Suppressor macrophage treated with lipopolysaccharide for 1 hour (primary cell): ENCODE measurements around the gene CXCL14.

Source experiments
- DNase-seq, 3 donors: peaks; one replicate each; pipeline ENCODE4 v3.0.0-alpha.2; 2020 to 2022

Gene CXCL14, protein sequence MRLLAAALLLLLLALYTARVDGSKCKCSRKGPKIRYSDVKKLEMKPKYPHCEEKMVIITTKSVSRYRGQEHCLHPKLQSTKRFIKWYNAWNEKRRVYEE

DNA sequence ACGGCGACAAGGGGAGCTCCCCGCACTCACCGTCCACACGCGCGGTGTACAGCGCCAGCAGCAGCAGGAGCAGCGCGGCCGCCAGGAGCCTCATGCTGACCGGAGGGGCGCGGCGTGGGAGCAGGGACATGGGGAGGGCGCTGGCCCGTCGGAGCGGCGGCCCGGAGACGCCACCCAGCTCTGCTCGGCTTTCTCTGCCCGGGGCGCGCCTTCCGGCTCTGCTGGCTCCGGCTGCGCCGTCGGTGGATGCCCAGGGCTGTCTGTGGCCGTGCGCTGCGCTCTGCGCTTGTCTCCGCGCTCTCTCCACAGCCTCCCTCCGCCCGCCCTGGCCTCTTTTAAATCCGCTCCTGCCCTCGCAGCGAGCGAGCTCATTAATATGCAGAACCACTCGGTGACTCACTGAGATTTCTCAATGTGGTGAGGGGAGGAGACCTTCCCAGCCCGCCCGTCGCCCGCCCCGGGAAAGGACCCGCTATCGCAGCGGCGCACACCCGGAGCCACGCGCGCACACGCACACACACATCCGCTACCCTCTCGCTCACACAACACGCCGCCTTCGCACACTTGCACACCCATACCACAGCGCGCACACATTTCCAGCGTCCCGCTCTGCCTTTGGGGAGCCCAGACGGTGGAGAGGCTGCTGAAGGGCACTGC, at the start of gene CXCL14:
CXCL14 (minus strand) TSS at position 307 of the 657 bp plus-strand sequence; CDS start at position 94, 213 bp downstream.
- DNase-seq, result peak; percentile 82 to 85 (median 84)

DNA sequence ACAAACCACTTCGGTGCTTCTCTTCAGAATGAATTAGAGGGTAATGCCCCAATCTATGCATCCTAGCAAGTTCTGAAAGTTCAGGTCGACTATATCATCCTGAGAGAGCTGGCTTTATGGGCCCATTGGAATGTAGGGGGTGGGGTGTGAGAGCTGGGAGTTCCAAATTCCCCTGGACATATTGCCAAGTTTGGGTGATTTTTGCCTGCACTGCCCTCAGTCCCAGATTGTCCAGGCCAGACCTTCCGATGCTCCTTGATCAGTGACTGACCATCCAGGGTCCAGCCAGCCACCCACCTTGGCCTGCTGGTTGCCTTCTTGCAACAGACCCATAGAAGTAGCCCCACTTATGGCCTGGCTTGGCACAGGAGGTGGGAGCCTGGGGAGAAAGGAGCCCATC, 47.8 kb upstream of the CXCL14 start:
- DNase-seq, result no peak

DNA sequence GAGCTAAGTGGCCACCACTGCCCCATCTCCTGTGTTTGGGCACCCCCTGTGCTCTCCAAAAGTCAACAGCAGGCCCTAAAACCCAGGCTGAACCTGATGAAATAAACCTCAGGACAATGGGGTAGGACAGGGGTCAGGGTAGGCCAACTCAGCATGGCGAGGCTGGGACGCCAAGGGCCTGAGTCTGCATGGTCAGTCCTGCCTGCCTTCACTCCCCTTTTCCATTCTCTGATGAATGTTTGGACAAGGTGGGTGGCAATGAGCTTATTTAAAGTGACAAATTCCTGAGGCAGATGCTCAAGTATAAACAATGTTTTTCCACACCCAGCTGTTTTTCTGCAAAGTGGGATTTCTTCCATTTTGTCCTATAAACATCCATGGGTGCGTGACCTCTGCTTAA, 47.2 kb upstream of the CXCL14 start:
- DNase-seq, result no peak

DNA sequence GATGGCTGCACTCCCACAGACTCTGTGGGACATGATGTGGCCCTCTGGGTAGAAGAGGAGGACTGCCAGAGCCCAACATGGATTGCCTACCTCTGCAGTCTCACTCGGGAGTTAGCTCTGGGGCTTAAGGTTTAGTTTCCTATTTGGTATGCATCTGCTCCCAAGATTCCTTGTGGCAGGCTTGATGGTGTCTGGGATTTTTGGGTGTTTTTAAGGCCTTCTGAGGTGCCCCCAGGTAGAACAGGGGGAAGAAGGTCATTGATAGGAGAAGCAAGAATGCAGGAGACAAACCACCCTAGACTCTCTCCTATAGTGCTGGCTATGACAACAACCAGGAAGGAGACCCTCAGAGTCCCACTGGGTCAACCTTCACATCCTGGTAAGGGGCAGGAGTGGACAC, 46.7 kb upstream of the CXCL14 start:
- no peak for DNase-seq

DNA sequence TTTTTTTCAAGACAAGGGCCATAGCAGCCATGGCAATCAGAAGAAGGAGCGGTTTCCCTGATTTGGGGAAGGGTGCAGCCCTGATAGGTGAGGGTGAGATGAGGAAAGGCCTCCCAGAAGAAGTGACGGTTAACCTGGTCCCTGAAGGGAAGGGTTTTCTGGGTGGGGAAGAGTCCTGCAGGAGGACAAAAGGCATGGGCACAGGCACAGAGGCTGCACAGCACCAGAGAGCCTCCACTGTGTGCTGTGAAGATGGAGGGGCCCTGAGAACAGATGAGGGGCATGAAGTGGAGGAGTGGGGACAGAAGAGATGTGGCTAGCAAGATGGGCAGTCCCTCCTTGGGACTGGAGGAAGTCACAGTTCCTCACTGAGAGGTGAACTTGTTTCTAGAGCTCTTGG, 46.3 kb upstream of the CXCL14 start:
- no peak for DNase-seq

DNA sequence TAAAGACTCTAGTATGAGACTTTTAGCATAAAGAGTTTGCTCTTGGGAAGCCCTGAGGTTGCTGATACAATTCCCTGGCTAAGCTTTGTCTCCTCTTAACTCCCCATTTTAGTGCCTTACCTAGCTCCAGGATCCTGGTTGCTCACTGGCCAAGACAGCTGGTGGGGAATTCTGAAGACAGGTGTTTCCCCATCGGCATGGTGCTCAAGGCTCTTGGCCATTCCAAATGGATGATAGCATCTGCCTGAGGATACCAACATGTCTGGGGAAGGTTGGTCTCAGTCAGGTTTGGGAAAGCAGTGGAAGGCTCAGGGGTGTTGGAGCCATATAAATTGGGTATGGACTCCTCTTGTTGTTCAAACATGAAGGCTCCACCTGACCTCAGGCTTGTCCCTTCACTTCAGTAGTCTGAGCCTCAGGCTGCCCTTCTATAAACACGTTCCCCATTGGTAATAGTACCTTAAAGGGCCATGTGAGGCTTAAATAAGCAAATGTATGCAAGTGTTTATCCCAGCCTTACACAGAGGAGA, 44.5 kb upstream of the CXCL14 start:
- DNase-seq, result no peak

DNA sequence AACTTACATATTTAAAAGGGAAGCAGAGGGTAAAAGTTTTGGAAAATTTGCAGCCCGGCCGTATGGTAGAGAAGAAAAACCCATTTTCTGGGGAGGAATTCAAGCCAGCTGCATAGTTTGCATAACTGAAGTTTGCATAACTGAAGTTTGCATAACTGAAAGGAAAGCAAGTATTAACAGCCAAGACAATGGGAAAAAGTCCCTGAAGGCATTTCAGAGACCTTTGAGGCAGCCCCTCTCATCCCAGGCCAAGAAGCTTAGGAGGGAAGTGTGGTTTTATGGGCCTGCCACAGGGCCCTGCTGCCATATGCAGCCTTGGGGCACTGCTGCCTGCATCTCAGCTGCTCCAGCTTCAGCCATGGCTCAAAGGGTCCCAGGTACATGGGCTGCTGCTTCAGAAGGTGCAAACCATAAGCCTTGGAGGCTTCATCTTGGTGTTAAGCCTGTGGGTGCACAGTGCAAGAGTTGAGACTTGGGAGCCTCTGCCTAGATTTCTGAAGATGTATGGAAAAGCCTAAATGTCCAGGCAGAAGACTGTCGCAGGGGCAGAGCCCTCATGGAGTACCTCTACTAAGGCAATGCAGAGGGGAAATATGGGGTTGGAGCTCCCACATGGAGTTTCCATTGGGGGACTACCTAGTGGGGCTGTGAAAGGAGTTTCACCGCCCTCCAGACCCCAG, 36.9 kb upstream of the CXCL14 start:
- no peak for DNase-seq

DNA sequence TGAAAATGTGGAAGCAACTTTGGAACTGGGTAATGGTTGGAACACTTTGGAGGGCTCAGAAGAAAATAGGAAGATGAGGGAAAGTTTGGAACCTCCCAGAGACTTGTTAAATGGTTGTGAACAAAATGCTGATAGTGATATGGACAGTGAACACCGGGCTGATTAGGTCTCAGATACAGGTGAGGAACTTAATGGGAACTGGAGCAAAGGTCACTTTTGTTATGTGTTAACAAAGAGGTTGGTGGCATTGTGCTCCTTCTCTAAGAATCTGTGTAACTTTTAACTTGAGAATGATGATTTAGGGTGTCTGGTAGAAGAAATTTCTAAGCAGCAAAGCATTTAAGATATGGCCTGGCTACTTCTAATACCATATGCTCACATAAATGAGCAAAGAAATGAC, 36.4 kb upstream of the CXCL14 start:
- DNase-seq, result no peak

DNA sequence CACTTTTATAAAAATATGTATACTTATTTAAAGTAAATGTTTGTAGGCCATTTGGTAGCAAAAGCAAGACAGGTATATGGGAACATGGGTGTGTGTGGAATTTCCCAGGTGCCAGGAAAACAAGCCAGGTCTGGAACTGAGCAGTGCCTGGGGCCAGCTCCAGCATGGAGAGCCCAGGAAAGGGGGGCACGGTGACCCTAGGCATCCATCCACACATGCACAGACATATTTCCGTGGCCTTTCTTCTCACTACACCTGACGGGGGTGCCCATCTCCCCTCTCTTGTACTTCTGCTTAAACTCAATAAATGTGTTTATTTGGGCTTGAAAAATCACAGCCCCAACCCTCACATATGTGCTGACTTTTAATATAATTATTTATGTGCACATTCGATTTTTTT, 31.2 kb upstream of the CXCL14 start:
- DNase-seq, result no peak

DNA sequence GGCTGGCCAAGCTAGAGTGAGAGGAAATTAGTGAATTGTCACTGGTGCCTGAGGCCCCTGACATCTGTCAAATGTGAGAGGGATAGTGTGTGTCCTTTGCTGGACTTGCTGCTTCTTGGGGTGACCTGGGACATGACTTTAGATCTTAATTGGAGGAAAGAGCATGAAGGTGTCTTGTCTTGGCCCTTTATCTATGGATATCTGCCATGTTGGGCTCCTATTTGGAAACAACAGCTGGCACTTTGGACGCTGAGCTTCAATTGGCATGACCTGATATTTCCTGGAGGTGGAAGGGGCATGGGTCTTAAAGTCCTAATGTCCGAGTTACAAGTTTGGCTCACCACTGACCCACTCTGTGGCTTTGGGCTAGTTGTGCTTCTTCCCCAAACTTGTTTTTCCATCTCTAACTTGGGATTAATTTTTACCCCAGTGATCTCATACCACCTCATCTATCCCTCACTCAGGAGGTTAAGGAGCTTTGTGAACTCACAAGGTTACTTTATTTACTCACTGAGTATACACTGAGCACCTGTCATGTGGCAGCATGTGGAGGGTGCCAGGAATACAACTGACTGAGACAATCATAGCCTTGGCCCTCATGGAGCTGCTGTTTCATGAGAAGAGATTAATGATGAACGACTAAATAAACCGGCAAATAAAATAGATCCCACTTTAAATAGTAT, 30.1 kb upstream of the CXCL14 start:
- DNase-seq, result no peak

DNA sequence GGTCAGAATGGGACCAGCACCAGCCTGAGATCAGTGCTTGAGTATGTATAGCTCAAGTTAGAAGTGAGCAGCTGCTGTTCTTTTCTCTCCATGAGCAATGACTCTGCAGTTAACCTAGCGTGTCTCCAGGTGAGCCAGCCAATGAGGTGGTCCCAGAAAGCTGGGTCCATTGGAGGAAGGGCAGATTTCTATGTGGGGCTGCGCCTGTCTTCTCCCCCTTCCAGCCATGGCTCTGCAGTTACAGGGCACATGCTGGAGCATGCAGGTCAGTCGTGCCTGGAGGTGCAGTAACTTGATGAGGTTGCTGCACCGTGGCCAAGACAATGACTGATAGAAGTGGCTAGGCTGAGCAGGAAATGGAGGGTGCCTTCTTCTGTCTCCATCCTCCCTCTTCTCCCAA, 29.6 kb upstream of the CXCL14 start:
- no peak for DNase-seq

DNA sequence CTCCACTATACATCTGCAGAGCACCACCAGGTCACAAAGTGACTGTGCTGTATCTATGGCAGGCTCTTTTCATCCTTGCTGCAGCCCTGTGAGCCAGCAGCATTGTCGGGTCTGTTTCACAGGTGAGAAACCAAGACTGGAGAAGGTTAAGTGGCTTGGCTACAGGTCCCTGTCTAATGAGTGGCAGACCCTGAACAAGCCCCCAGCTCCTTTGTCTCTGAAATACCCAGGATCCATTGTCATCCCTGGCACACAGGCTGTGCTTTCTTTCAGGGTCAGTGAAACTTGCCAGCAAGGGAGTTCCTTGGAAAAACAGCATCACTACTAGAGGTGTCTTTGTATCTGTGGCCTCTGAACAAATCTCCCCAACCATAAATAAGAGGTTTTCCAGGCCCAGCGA, 27.6 kb upstream of the CXCL14 start:
- DNase-seq, result no peak

DNA sequence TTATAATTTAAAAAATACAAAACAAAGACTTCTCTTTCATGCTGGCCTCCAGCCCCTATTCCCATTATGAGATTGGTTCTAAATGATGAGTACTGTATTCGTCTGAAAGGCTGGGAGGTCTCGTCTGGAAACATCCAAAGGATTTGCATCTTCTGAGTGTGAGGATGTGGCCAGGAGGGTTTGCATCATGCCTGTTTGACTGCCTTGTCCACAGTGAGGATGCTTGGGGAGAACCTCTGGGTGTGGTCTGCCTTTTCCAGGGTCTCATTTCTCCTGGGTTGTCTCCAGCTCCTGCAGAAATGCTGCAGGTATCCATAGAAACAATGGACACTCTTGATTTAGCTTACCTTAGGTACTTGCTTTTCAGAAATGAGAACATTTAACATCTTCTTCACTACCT, 26.4 kb upstream of the CXCL14 start:
- no peak for DNase-seq

DNA sequence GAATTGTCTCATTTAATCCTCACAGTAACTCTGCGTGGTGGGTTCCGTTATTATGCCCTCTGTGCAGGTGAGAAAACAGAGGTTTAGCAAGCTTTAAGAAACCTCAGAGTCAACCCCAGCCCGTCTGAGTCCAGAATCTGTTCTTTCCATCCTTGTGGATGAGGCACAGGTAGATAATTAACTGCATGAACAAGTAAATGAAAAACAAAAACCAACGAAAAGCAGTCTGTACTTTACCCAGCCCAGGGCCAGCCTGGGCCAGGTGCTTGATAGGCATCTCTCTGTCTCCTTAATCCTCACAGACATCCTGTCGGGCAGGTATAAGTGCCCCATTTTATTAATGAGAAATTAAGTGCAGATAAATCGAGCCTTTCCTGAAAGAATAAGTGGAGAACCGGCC, 25.3 kb upstream of the CXCL14 start:
- no peak for DNase-seq

DNA sequence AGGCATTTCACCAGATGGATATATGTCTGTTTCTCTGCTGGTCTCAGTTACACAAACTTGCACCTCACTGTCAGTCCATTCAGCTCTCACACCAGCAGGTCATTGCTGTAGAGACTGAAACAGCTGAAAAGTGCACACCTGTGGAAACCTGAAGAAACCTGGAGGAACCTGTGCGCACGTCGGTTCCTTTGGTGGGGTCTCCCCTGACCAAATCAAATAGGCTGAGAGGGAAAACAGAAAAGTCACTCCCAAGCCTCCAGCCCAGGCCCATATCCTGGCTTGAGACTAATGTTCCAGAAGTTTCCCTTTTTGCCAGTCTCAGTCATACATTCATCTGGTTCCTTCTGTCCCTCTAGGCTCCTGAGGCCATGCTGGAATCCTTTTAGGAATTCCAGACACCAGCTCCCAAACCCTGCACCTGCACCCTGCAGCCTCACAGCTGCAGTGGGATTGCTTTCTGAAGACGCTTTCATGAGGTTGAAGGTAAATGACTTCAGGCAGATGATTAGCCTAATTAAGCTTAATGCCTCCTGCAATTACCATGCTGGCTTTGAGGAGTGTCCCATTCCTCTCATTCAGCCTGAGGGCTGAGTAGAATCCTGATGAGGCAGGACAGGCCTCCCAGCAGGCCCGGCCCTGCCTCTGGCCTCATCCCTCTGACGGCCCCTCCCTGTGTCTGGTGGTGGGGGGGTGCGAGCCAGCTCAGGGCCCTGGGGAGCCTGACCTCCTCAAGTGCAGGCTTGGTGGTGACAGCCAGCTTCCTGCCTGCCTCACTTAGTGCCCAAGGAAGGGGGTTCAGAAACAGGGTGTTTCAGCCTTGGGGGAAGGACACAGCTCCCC, 24.3 kb upstream of the CXCL14 start:
- no peak for DNase-seq

DNA sequence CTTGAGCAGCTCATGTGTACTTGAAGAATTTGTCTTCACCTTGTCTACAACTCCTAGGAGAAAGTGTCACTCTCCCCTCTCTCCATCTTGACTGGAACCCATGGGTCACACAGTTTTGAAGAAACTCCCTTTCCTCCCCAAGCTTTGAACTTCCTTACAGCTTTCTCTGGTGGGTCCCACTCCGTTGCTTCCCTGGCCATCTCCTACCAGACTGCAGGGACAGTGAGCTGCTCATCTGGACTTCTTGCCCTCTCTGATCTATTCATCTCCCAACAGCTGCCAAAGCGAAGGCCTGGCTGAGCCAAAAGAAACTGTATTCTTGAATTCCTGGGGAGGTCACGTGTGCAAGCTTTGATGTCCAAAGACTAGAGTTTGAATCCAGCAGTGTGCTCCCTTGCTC, 22.7 kb upstream of the CXCL14 start:
- DNase-seq, result no peak

DNA sequence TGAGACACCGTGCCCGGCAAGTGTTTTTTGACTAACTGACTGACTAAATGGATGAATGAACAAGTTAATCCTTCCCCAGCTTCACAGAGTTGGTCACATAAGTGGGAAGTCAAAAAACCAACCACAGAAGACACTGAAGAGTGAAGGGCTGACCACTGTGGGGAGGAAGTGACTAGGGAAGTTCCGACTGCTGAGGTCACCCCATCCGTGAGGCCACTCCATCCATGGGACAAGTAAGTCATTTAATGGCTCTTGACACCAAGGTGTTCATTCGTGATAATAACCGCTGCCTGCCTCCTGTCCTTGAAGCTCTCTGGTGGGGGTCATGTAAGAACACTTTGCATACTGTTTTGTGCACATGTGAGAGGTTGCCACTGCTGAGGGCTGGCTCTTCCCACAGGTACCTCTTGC, 22.2 kb upstream of the CXCL14 start:
- peak; percentile 72 to 80 (median 79) for DNase-seq

DNA sequence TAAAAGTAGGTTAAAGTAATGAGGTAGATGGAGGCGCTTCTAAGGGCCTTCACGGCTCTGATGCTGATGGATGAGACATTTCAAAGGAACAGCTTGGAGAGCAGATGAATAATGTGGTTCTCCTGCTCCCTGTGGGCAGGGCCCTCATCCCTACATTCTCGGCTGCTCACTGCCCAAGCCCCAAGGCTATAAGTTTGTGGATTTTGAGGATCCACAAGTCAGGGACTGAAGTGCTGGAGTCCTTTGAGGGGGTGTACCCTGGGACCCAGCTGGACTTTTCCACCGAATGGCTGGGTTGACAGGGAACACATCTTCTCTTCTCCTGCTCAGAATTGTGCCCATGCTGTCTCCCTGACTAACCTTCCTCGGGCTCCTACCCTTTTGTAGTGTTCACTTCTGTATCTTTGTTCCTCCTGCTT, 21.4 kb upstream of the CXCL14 start:
- no peak for DNase-seq

DNA sequence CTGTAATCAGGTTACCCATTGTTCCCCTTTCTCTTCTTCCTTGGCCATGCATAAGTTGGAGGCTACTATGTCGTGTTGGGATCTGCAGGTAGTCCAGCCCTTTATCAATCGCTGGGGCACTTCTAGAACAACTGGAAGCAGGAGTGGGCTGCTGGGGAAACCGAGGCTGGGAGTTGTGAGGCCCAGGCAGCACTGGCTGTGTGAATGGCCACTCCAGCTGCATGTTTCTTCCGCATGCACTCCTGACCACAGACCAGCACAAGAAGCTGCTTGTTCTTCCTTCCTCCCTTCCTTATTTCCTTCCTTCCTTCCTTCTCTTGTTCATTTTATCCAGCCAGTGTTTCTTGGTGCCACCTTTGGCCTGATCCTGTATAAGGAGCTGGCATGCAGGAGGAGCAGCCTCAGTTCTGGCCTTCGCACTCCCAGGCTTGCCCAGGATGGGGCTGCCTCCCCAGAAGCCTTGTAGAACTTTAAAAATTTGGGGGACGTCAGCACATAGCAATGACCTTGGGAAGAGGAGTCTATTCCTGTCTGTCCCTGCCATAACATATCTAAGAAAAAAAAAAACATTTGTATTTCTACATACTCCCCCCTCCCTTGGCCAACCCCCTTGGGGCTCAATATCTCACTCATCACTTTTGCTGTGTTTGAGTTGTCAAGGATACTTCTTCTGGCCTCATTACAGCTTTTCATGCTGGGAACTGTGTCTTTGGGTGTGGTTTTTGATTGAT, 20.8 kb upstream of the CXCL14 start:
- DNase-seq, result no peak

DNA sequence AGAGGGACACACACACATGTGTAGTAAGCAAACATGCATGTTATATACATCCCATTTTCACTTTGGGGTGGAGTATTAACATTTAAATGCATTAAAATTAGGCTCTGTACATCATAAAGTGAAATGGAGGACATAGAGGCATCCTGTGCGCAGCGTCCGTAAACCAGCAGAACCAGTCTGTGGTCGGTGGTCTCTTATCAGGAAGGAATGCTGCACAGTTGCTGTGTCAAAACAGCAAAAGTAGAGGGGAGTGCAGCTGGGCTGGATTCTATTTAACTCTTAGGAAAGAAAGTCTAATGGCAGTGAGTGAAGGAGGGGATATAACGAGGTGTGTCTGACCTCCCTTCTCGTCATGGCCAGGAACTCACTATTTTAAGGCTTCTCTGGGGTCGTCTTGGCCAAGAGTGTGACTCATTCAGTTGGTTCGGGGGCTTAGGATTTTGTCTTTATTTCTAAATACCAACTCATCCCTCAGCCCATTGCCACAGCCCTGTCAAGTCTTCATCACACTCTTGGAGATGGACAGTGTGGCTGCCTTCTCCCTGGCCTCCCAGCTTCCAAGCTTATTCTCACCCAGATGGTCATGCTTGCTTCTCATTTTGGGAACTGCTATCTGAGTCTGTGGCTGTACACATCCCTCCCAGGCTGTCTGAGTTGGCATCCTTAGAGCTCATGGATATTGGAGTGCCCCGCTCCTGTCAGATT, 20.1 kb upstream of the CXCL14 start:
- DNase-seq, result no peak

DNA sequence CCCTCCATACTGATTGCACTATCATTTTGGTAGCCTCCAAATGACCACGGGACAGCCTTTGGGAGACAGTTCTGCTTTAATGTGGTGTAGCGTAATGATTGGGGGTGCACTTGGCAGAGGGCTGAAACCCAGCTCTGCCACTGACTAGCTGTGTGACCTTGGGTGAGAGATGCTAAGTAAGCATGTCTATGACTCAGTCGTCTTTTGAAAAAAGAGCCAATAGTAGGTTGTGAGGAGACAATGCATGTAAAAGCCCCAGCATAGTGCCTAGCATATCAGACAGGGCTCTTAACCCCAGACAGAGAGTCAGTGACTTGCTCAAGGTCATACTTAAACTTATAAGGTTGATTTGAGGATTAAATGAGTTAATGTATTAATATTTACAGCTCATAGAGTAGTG, 18.0 kb upstream of the CXCL14 start:
- no peak for DNase-seq
